Measurements from ENCODE around the gene FAM227A.

Gene FAM227A

DNA sequence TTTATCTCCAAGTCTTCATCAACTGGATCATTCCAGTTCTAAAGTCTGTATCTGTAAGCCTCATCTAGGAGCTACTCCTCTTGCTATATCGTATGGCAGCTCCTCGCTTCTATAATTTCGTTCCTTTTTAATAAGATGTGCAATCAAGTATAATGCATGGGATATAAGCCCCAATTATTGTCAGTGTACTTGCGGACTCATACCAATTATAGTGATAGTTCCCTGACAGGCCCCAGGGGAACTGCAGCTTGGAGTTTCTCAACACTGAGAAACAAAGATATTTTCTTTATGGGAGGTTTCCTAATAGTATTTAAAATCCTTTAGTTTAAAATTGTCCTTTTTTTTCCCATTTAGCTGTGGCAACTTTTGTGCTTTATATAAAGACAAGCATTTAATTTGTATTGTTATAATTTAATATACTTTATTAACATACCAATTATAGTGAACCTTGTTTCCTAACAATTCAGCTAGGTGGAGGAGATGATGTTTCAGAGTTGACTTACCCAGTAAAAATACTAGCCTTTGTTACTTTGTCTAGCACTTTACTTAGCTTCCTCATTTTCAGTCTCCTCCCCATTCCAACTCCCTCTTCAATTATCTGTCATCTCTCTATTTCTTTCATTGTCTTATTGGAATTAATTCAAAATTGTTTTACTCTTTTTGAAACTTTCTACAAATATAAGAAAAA is 124.8 kb downstream of the FAM227A start:
- DNase-seq: no peak
